Smooth muscle cell (in vitro differentiated cells): ENCODE results near the gene HSDL1. TPM values are rescaled to one million over a fixed set of nuclear protein-coding genes. Genes with fewer than 3 reads are reported as not detected.

Experiments used
- DNase-seq: peaks from one replicate; lab custom pipeline; 2025; ENCODE audit not compliant: unreplicated experiment; lab: John Stamatoyannopoulos, UW
- H2AFZ ChIP-seq: fragments of 200-600 bp; sonication (generic); 2 replicates; pipeline ENCODE4 v1.6.0; 2016; ENCODE audit warnings: antibody characterized with exemption, low read depth, mild to moderate bottlenecking
- H3F3A ChIP-seq: fragments of 200-600 bp; sonication (generic); 2 replicates; pipeline ENCODE4 v1.6.0; 2017; ENCODE audit warnings: antibody characterized with exemption, low read depth
- H3K27ac ChIP-seq: fragments of 200-600 bp; sonication (generic); 2 replicates; pipeline ENCODE4 v1.5.1; 2016; ENCODE audit warnings: low read depth, mild to moderate bottlenecking
- H3K27me3 ChIP-seq: fragments of 200-600 bp; sonication (generic); 2 replicates; pipeline ENCODE4 v1.6.1; 2016; ENCODE audit warnings: low read depth, mild to moderate bottlenecking
- H3K36me3 ChIP-seq: fragments of 200-600 bp; sonication (generic); 2 replicates; pipeline ENCODE4 v1.5.1; 2016; ENCODE audit warnings: low read depth
- H3K4me1 ChIP-seq: fragments of 200-600 bp; sonication (generic); 2 replicates; pipeline ENCODE4 v1.5.1; 2016; ENCODE audit warnings: low read depth
- H3K4me2 ChIP-seq: fragments of 200-600 bp; sonication (generic); 2 replicates; pipeline ENCODE4 v1.6.0; 2016; ENCODE audit warnings: mild to moderate bottlenecking
- H3K4me3 ChIP-seq: fragments of 200-600 bp; sonication (generic); 2 replicates; pipeline ENCODE4 v1.5.1; 2016; ENCODE audit warnings: mild to moderate bottlenecking
- H3K79me2 ChIP-seq: fragments of 200-600 bp; sonication (generic); 2 replicates; pipeline ENCODE4 v1.6.0; 2016; ENCODE audit warnings: low read depth, mild to moderate bottlenecking
- H3K9ac ChIP-seq: fragments of 200-600 bp; sonication (generic); 2 replicates; pipeline ENCODE4 v1.6.0; 2016; ENCODE audit warnings: low read depth
- H3K9me3 ChIP-seq: fragments of 200-600 bp; sonication (generic); replicated peaks from 2 replicates; pipeline ENCODE4 v1.5.1; 2016; ENCODE audit warnings: low read depth
- H4K20me1 ChIP-seq: fragments of 200-600 bp; sonication (generic); 2 replicates; pipeline ENCODE4 v1.6.0; 2016; ENCODE audit warnings: low read depth
- WGBS: methylation state at CpG from one replicate; pipeline ENCODE4 v1.1.7; 2016; ENCODE audit warnings: low lambda C conversion rate; 5-methylcytosine and 5-hydroxymethylcytosine counted together
- polyA plus RNA-seq: library from polyadenylated mRNA; unstranded; fragments of >200 nt; fragmentation: Nextera tagmentation; extraction: Ambion mirVana; gene quantifications from 2 replicates; pipeline ENCODE4 v1.2.1, GENCODE V29; 2016
- total RNA-seq: library from RNA; depleted of rRNA; stranded (reverse); fragments of >200 nt; gene quantifications from 2 replicates; pipeline ENCODE4 v1.2.3, GENCODE V29; 2014
- TF ChIP-seq, protein P1 (sequence below): fragments of 200-600 bp; sonication (generic); IDR thresholded peaks from 2 replicates; pipeline ENCODE4 v1.5.1; 2017; ENCODE audit warnings: borderline replicate concordance, mild to moderate bottlenecking, antibody characterized with exemption; ENCODE audit not compliant: insufficient read depth, poor library complexity, severe bottlenecking

HSDL1 gene
- total and polyA plus RNA-seq, 2 experiments from 2014 or later = 15.4 to 27.3 TPM

DNA sequence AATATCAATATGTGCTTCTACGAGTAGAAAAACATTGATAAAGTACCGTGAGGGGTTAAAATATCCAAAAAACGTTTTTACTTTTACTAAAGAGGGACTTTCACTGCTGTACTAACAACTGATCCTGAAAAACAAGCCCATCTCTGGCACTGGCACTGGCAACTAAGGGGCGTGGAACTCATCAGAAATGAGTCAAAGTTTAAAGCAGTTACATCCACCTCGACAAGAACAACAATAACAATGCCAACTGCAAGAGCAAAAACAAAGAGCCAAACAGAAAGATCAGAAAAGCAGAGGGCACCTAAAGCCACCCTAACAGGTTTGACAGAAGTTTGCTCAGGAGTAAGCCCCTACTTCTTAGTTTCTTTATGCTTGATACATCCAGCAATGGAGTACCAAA, 41.3 kb downstream of the HSDL1 start:
- Histone ChIP-seq H3K79me2 (peaks cover 68% of the 10 kb centered on the region), H3K36me3 (no peaks in the 10 kb centered on the region), H3K4me2 (no peak overlapping the region), H3F3A (no peaks in the 10 kb centered on the region), H4K20me1 (peaks cover 91% of the 10 kb centered on the region), H3K4me3 (no peak overlapping the region), H3K9ac (no peak overlapping the region), H3K27ac (no peak overlapping the region), H3K9me3 (no peaks in the 10 kb centered on the region), H3K27me3 (no peaks in the 10 kb centered on the region), H2AFZ (no peak overlapping the region), H3K4me1 (no peaks in the 10 kb centered on the region)
- TF ChIP-seq, protein P1, sequence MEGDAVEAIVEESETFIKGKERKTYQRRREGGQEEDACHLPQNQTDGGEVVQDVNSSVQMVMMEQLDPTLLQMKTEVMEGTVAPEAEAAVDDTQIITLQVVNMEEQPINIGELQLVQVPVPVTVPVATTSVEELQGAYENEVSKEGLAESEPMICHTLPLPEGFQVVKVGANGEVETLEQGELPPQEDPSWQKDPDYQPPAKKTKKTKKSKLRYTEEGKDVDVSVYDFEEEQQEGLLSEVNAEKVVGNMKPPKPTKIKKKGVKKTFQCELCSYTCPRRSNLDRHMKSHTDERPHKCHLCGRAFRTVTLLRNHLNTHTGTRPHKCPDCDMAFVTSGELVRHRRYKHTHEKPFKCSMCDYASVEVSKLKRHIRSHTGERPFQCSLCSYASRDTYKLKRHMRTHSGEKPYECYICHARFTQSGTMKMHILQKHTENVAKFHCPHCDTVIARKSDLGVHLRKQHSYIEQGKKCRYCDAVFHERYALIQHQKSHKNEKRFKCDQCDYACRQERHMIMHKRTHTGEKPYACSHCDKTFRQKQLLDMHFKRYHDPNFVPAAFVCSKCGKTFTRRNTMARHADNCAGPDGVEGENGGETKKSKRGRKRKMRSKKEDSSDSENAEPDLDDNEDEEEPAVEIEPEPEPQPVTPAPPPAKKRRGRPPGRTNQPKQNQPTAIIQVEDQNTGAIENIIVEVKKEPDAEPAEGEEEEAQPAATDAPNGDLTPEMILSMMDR = no peak
- DNase-seq = no peak
- 83% methylated on average over 5 of the region's 5 CpGs for WGBS

DNA sequence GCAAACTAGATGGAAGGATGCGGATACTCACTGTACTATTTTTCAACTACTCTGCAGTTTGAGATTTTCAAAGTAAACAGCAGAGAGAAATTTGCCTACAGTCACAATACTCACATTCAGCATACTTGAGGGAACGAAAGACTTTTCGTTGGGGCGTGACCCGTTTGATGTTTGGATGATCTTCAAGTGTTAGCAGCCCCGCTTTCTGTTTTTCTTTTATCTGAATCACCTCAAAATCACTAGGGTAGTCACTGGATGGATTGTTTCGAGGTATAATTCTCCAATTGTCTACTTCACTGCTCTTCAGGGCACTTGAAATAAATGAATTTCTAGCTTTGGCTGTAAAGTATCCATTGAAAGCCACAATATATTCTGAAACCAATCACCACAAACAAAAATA, 46.0 kb downstream of the HSDL1 start:
- TF ChIP-seq, protein P1 = no peak
- Histone ChIP-seq H3K27ac (peak overlapping the region; percentile 75), H3K27me3 (no peaks in the 10 kb centered on the region), H3F3A (no peaks in the 10 kb centered on the region), H3K9me3 (no peaks in the 10 kb centered on the region), H3K79me2 (peaks cover 27% of the 10 kb centered on the region), H2AFZ (no peak overlapping the region), H3K4me1 (no peaks in the 10 kb centered on the region), H3K36me3 (peaks cover 6% of the 10 kb centered on the region), H3K4me2 (no peak overlapping the region), H4K20me1 (peaks cover 60% of the 10 kb centered on the region), H3K4me3 (no peak overlapping the region), H3K9ac (no peak overlapping the region)
- 94% methylated on average over 7 of the region's 7 CpGs for WGBS
- no peak for DNase-seq

DNA sequence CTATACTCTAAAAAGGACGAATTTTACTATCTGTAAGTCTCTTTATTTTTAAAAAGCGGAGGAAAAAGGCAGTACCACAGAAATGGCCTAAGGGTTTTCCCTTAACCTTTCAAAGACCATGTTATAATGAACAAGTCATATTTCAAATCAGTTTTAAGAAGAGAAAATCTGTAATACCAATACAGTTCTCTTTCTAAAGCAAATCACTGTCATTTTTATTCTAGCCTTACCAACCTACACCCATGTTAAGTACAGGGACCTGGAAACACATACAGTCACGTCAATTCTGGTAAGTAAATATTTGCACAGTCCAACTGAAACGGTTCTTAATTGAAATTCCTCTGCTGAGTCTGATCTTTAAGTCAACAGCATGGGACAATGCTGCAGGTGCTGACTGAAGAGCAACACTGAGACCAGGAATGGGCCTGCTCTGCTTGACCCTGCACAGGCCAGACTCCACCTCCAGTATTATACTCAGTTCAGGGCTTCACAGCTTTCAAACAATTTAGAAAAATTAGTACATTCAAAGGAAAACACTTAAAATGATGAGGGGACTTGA, 48.5 kb downstream of the HSDL1 start:
- Histone ChIP-seq H2AFZ (no peak overlapping the region), H3K4me1 (no peaks in the 10 kb centered on the region), H3K79me2 (peaks cover 6% of the 10 kb centered on the region), H3F3A (no peaks in the 10 kb centered on the region), H3K4me3 (no peak overlapping the region), H3K36me3 (peaks cover 6% of the 10 kb centered on the region), H3K9me3 (no peaks in the 10 kb centered on the region), H3K4me2 (no peak overlapping the region), H3K27ac (no peak overlapping the region), H3K9ac (no peak overlapping the region), H3K27me3 (no peaks in the 10 kb centered on the region), H4K20me1 (peaks cover 36% of the 10 kb centered on the region)
- WGBS = 90% methylated on average over 4 of the region's 4 CpGs
- TF ChIP-seq, protein P1 = no peak
- DNase-seq = no peak

DNA sequence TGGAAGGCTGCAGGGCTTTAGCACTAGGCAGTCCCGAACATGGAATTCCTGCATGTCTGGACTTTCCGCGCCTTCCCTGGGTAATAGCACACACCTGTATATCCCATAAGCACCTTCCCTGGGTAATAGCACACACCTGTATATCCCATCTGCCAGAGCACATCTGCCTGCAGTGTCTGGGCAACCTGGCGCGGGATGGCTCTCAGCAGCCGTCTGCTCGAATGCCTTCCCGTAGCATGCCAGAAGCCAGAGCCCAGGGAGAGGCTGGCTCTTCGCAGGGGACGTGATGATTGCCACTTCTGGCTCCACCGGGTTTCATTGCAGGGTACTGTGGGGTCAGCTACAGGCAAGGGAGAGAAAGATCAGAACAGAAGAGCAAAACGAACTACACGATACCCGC, 49.5 kb downstream of the HSDL1 start:
- no peak overlapping the region for H3K4me2 ChIP-seq
- no peaks in the 10 kb centered on the region for H3F3A ChIP-seq
- peaks cover 30% of the 10 kb centered on the region for H4K20me1 ChIP-seq
- H3K9me3 ChIP-seq = no peaks in the 10 kb centered on the region
- WGBS = 98% methylated on average over 14 of the region's 14 CpGs
- H2AFZ ChIP-seq = no peak overlapping the region
- no peaks in the 10 kb centered on the region for H3K27me3 ChIP-seq
- no peaks in the 10 kb centered on the region for H3K4me1 ChIP-seq
- DNase-seq = no peak
- no peak overlapping the region for H3K4me3 ChIP-seq
- TF ChIP-seq, protein P1 = no peak
- H3K27ac ChIP-seq = no peak overlapping the region
- peaks cover 6% of the 10 kb centered on the region for H3K36me3 ChIP-seq
- no peak overlapping the region for H3K9ac ChIP-seq
- H3K79me2 ChIP-seq = peaks cover 3% of the 10 kb centered on the region
